OCI-M1 (cell line): Measurements from ENCODE around the gene HOXD4.
A peak's percentile ranks its signal among the peaks of the same experiment; 100 is the strongest.

ENCODE experiments used
- DNase-seq: peaks from one replicate; lab custom pipeline; 2025; lab: John Stamatoyannopoulos, UW

The HOXD4 gene

GRCh38 chr2:176126929-176127773 lies 24.2 kb upstream of the HOXD4 start:
- peak; percentile 79 for DNase-seq

- no peak for DNase-seq
Measured at GRCh38 chr2:176127774-176128072, 23.6 kb upstream of the HOXD4 start.

DNA sequence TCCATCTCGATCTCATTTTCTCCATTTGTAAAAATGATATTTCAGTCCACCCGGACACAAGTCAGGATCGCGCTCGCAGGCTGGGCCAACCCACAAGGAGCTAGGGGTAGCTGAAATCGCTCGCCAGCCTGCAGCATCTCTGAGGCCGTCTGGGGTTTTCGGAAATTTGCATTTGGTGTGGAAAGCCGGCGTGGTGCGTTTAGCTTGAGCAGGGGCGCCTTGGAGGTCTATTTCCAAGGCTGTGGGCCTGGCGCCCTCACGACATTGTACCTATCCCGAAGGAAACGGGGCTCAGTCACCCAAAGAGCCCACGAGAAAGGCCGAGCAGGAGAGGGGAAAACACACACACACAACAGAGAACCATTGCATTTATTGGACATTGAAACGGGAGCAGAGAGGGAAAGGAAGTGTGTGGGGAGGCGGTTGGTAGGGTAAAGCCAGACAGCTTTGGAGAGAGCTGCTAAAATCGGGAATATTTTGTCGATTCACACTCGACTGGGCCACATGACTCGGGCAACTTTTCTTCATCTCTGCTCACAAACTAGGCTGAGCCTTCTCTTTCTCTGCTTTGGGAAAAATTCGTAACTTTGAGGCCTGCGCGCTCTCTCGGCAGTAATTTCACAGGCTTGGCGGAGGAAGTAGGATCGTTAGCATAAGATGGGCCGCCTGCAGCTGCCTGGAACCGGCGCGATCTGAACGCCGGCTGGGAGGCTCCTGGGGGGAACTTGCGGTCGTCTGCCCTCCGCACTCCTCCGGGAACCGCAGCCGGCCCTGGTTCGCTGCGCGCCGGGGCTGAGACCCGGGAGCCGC lies 23.0 kb upstream of the HOXD4 start:
- no peak for DNase-seq

DNA sequence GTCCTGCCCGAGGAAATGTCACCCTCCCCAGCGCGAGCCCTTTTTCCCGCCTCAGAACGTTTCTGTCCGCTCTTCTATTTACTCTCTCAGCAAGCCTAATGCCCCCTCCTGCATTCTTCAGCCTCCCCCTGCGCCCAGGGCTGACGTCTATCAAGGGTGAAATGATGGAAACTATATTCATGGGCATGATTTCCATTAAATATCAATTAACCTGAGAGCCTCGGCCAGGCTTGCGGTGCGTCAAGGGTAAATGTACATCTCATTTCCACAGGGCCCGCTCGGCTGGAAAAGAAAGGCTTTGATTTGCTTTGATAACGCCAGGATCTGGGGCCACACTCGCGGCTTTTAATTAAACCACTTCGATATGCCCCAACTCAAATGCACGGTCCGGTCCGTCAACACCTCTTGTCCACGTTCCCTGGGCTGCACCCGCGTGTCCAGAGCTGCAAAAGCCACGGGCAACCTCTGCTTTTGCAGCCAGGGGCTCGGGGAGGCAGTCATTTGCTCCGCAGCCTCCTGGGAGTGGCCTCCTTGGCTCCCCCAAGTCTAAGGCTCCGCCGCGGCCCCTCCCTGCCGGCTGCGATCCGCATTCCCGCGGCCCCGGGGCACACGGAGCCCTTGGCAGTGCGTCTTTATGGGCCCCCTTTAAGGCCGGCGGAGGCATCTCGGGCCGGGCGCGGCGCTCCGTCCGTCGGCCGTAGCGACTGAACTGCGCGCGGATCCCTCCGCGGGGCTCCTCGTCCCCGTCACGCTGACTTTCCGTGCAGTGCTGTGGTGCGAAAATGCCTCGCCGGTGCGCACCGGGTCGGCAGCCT lies 22.2 kb upstream of the HOXD4 start, which contains the start of gene HOXD8:
TSS of gene HOXD8 (plus strand) at position 724 of the 815 bp plus-strand sequence. CDS start 662 bp downstream, outside the sequence.
- no peak for DNase-seq

- no peak for DNase-seq
Measured at GRCh38 chr2:176129813-176130146, 21.6 kb upstream of the HOXD4 start.

GRCh38 chr2:176130147-176130956 lies 21.0 kb upstream of the HOXD4 start:
- DNase-seq: no peak

- no peak for DNase-seq
Measured at GRCh38 chr2:176130957-176131847, 20.1 kb upstream of the HOXD4 start.

GRCh38 chr2:176131848-176132158 lies 19.5 kb upstream of the HOXD4 start:
- no peak for DNase-seq

DNA sequence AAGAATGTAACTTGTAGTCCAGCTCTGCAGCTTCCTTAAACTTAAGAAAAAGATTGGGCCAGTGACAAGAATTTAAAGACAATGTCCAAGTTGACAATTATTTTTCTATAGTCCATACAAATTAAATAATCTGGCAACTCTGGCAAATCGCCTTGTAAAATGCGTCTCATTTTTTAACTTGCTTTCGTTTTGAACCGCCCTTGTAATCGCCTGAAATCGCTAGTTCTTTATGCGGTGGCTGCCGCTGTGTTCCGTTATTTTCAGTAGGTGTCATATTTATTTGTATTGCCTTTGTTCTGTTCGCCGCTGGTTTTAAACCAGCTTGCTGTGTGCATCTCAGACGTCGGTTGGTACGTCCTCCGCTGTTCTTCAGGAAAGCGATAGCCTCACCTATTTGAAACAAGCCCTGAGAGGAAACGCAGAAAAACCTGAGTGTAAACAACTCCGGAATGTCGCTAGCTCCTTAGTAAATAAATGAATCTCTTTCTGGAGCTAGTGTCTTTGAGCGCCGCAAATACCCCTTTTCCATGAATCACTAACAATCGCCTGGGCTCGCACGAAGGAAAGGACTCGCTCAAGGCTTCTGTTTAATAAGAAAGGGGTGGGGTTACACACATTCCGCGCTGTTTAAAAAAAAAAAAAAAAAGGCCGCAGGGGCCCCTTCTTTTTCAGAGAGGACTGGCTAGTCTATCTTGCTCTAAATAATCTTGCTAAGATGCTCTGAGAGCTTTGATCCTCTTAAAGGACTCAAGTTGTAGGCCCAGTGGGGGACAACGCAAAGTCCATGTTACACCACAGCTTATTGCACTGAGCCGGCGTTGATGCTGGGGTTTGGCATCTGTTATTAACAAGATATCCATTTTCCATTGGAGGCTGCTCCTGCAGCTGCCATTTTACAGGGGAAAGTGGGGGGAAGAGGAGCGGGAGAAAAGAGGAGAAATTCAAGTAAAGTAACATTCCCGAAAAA lies 18.9 kb upstream of the HOXD4 start:
- DNase-seq: peak; percentile 68

- no peak for DNase-seq
Measured at GRCh38 chr2:176133389-176133788, 18.0 kb upstream of the HOXD4 start.

DNA sequence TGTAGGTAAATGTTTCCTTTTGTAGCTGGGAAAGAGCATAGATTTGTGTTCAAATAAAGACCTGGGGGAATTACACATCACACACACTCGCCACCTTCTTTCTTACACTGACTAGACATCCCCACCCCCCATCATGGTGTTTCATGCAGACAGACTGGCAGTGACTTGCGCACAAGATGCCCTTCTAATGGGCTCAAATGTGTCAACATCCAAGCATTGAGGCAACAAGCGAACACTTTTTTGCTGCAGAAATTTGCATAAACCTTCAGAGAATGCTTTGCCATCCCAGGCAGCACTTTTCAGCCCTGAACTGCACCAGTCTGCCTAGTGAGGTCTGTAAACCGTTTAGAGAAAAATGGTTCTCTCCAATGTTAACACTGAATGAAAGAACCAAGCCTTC lies 17.3 kb upstream of the HOXD4 start:
- DNase-seq: no peak

GRCh38 chr2:176135035-176135440 lies 16.3 kb upstream of the HOXD4 start:
- peak; percentile 57 for DNase-seq

- DNase-seq: peak; percentile 25
Measured at GRCh38 chr2:176136374-176137251, 14.7 kb upstream of the HOXD4 start.

DNA sequence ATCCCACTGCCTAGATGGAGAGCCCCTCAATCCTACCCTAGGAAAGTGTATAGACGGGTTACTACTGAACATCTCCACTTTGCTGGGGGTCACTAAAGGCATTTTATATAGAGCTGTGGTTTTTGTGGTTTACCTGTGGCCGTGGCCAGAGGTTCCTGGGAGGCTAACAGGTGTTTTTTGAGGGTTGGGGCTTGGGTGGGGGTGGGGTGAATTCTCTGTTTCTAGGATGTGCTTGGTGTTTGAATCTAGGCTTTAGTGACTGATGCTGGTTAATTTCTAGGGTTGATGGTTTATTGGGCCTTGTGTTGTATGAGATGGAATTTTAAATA lies 14.1 kb upstream of the HOXD4 start:
- no peak for DNase-seq

DNA sequence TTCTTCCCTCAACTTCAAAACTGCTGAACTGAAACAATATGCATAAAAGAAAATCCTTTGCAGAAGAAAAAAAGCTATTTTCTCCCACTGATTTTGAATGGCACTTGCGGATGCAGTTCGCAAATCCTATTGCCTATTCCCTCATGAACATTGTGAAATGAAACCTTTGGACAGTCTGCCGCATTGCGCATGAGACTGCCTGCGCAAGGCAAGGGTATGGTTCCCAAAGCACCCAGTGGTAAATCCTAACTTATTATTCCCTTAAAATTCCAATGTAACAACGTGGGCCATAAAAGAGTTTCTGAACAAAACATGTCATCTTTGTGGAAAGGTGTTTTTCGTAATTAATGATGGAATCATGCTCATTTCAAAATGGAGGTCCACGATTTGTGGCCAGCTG lies 13.4 kb upstream of the HOXD4 start:
- DNase-seq: no peak

GRCh38 chr2:176138526-176138922 lies 12.8 kb upstream of the HOXD4 start:
- DNase-seq: no peak

GRCh38 chr2:176138923-176139660 lies 12.3 kb upstream of the HOXD4 start:
- no peak for DNase-seq
